Measurements from ENCODE around the gene CRB3. TPM values are rescaled to one million over a fixed set of nuclear protein-coding genes. Genes with fewer than 3 reads are reported as not detected.

The CRB3 gene
- total and polyA plus RNA-seq, 2 of the 4 experiments (the other 2 are of a cell fraction) = not detected

- Histone ChIP-seq H4K91ac (ENCODE audit: insufficient read depth, low read depth, low read length) (no peak overlapping the region), H3K4me3 (ENCODE audit: insufficient read depth, low read depth, low read length) (no peak overlapping the region), H3K18ac (ENCODE audit: low read depth, low read length) (no peak overlapping the region), H3K4me2 (ENCODE audit: low read depth, low read length) (no peak overlapping the region), H3K9me3 (ENCODE audit: control insufficient read depth, insufficient read depth, low read length) (peaks cover 12% of the 10 kb centered on the region), H3K9me1 (ENCODE audit: insufficient read depth, low read length) (no peaks in the 10 kb centered on the region), H3K79me1 (ENCODE audit: low read depth in 1 of 2, low read length in 2 of 2) (no peaks in the 10 kb centered on the region), H4K5ac (ENCODE audit: low read depth, low read length) (no peak overlapping the region), H2BK5ac (ENCODE audit: low read depth, low read length, poor library complexity, severe bottlenecking) (no peak overlapping the region), H3K9ac (ENCODE audit: low read depth, low read length) (no peak overlapping the region), H2AK9ac (replicated peaks; ENCODE audit: low read depth, low read length, poor library complexity) (no peak overlapping the region), H3K27me3 (ENCODE audit: control insufficient read depth, insufficient read depth, low read length) (no peaks in the 10 kb centered on the region), H3K4me1 (ENCODE audit: control insufficient read depth, insufficient read depth, low read length) (no peaks in the 10 kb centered on the region), H3K36me3 (ENCODE audit: control insufficient read depth, insufficient read depth, low read length) (no peaks in the 10 kb centered on the region), H3K4ac (ENCODE audit: low read depth, low read length) (no peak overlapping the region), H4K20me1 (ENCODE audit: insufficient read depth, low read length) (no peaks in the 10 kb centered on the region), H2BK20ac (ENCODE audit: low read depth, low read length) (no peak overlapping the region), H3K56ac (ENCODE audit: extremely low read depth, insufficient read depth, low read length) (no peak overlapping the region), H2BK120ac (ENCODE audit: low read depth, low read length) (no peak overlapping the region), H3K27ac (ENCODE audit: insufficient read depth, low read length) (no peak overlapping the region), H4K8ac (ENCODE audit: low read depth in 2 of 2, low read length in 2 of 2) (no peak overlapping the region), H2AFZ (replicated peaks; ENCODE audit: low read length, poor library complexity) (no peak overlapping the region), H2AK5ac (ENCODE audit: low read depth, low read length) (no peak overlapping the region), H2BK15ac (ENCODE audit: low read depth, low read length) (no peak overlapping the region), H3K23ac (ENCODE audit: low read depth, low read length) (no peak overlapping the region), H3K14ac (replicated peaks; ENCODE audit: low read depth, low read length) (no peak overlapping the region)
- ChIA-PET POLR2A (ENCODE audit: unreplicated experiment) (no interaction called here), CTCF (interaction anchor here (0.6 kb wide), 1 partner anchor 844 kb away, joined by 4 read pairs; no protein-coding TSS in a partner anchor)
- DNase-seq = no peak
- TF ChIP-seq CHD1 (IDR thresholded peaks at IDR 0.05; ENCODE audit: low read depth, low read length) = no peak
- no peak for TF ChIP-seq RFX5 (IDR thresholded peaks at IDR 0.05; ENCODE audit: low read depth, low read length)
- TF ChIP-seq SMC3 (IDR thresholded peaks at IDR 0.05; ENCODE audit: low read depth, low read length) = no peak
- TF ChIP-seq RAD21 (IDR thresholded peaks at IDR 0.05; ENCODE audit: low read length) = no peak
- no peak for TF ChIP-seq FOS (IDR thresholded peaks at IDR 0.05; ENCODE audit: low read depth, low read length)
- no peak for TF ChIP-seq USF2 (IDR thresholded peaks at IDR 0.05; ENCODE audit: low read depth, low read length)
- no peak for TF ChIP-seq NFE2L2 (IDR thresholded peaks at IDR 0.05; ENCODE audit: low read depth, low read length)
- TF ChIP-seq RCOR1 (IDR thresholded peaks at IDR 0.05; ENCODE audit: insufficient replicate concordance, low read length) = no peak
- no peak for TF ChIP-seq MAFK (IDR thresholded peaks at IDR 0.05; ENCODE audit: low read depth, low read length)
- no peak for TF ChIP-seq CTCF (conservative IDR thresholded peaks at IDR 0.05; ENCODE audit: low read depth, low read length)
- TF ChIP-seq MXI1 (IDR thresholded peaks at IDR 0.05; ENCODE audit: borderline replicate concordance, low read depth, low read length) = no peak
- no peak for TF ChIP-seq BHLHE40 (IDR thresholded peaks at IDR 0.05; ENCODE audit: low read depth, low read length)
- no peak for TF ChIP-seq MAZ (IDR thresholded peaks at IDR 0.05; ENCODE audit: borderline replicate concordance, low read depth, low read length)
- TF ChIP-seq POLR2A (IDR thresholded peaks at IDR 0.05; ENCODE audit: low read depth, low read length) = no peak
- TF ChIP-seq CEBPB (IDR thresholded peaks at IDR 0.05; ENCODE audit: low read depth, low read length) = no peak
- TF ChIP-seq ELK1 (IDR thresholded peaks at IDR 0.05; ENCODE audit: borderline replicate concordance, low read depth, low read length) = no peak
- in situ Hi-C loops (cut with MboI; ENCODE audit: low sequenced_read_pairs) = no loop called here
- no TSS peak for BruUV-seq (replicated peaks)
- WGBS, 2 experiments (ENCODE audit: extremely low coverage in 2 of 2, insufficient read length in 1 of 2) = no CpG with 5 or more reads among the region's 4 CpGs
- ATAC-seq (ENCODE audit: low read depth) = no peak
- intact Hi-C loops (cut with micrococcal nuclease) = no loop called here
- dilution Hi-C loops (cut with HindIII; ENCODE audit: low sequenced_read_pairs, unreplicated experiment) = no loop called here
Measured at GRCh38 chr19:6491802-6492592, 27.9 kb downstream of the CRB3 start.
